NT2/D1 (cell line): ENCODE results near the gene SAT1.

Source experiments
- SUZ12 ChIP-seq: IDR thresholded peaks from 2 replicates; pipeline ENCODE4 v1.6.1; 2011; ENCODE audit not compliant: insufficient read length, insufficient read depth; ENCODE audit errors: extremely low read depth
- YY1 ChIP-seq: IDR thresholded peaks from 2 replicates; pipeline ENCODE4 v1.6.1; 2011; ENCODE audit not compliant: insufficient read length, insufficient read depth
- ZNF274 ChIP-seq: IDR thresholded peaks from 2 replicates; pipeline ENCODE4 v1.6.1; 2011; ENCODE audit warnings: mild to moderate bottlenecking, low read depth, low read length

DNA sequence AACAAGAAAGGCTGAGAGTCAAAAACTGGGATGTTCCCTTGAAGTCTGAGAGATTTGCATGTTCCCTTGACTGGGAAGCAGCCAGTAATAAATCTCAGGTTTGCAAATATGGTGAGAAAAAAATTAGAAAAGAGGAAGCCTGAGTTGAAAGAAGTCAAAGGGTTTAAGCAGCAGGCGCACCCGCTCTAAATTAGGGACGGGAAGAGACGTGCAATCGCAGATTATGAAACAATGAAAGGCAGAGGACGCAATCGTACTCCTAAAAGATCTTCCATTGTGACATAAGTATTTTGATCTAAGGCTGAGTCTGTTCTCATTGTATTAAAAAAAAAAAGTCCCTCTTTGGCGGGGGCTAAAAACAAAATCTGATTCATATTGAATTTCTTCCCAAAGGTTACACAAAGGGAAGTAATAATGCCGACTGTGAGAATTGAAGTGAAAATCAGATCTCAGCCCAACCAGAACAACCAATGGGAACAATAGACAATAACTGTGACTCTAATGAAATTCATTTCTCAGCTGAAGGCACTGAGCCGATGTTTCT, 28.2 kb downstream of the SAT1 start:
- TF ChIP-seq ZNF274: no peak
- no peak for TF ChIP-seq YY1
- TF ChIP-seq SUZ12: no peak
